Loucy (cell line): ENCODE data around the gene PSMD7.

Experiments used
- H2AFZ ChIP-seq: fragments of 200-600 bp; sonication (generic); 2 replicates; pipeline ENCODE4 v1.6.0; 2016; ENCODE audit warnings: antibody characterized with exemption, mild to moderate bottlenecking, low read length, moderate library complexity
- H3F3A ChIP-seq: fragments of 200-600 bp; 2 replicates; pipeline ENCODE4 v1.6.0; 2016; ENCODE audit warnings: antibody characterized with exemption, low read depth, mild to moderate bottlenecking
- H3K27me3 ChIP-seq: fragments of 200-600 bp; sonication (generic); 2 replicates; pipeline ENCODE4 v1.6.1; 2014; ENCODE audit warnings: low read length, mild to moderate bottlenecking; ENCODE audit not compliant: insufficient read depth, poor library complexity, severe bottlenecking
- H3K36me3 ChIP-seq: fragments of 200-600 bp; sonication (generic); 2 replicates; pipeline ENCODE4 v1.6.1; 2016; ENCODE audit warnings: low read length; ENCODE audit not compliant: insufficient read depth
- H3K4me1 ChIP-seq: fragments of 200-600 bp; sonication (generic); 2 replicates; pipeline ENCODE4 v1.5.1; 2014; ENCODE audit warnings: low read length, mild to moderate bottlenecking; ENCODE audit not compliant: insufficient read depth, poor library complexity, severe bottlenecking
- H3K4me2 ChIP-seq: fragments of 200-600 bp; sonication (generic); 2 replicates; pipeline ENCODE4 v1.6.0; 2014; ENCODE audit warnings: antibody characterized with exemption, low read length, low read depth, mild to moderate bottlenecking; ENCODE audit not compliant: poor library complexity, severe bottlenecking
- H3K4me3 ChIP-seq: fragments of 200-600 bp; sonication (generic); 2 replicates; pipeline ENCODE4 v1.5.1; 2014; ENCODE audit warnings: low read length, mild to moderate bottlenecking, mixed read lengths; ENCODE audit not compliant: poor library complexity, severe bottlenecking
- H3K79me2 ChIP-seq: fragments of 200-600 bp; sonication (generic); 2 replicates; pipeline ENCODE4 v1.6.1; 2014; ENCODE audit warnings: low read length; ENCODE audit not compliant: insufficient read depth
- H3K9ac ChIP-seq: fragments of 200-600 bp; sonication (generic); 2 replicates; pipeline ENCODE4 v1.6.0; 2014; ENCODE audit warnings: mild to moderate bottlenecking, low read depth, low read length, moderate library complexity; ENCODE audit not compliant: poor library complexity, severe bottlenecking
- H3K9me2 ChIP-seq: fragments of 200-600 bp; sonication (generic); replicated peaks from 2 replicates; pipeline ENCODE4 v1.6.1; 2016; ENCODE audit warnings: low read depth, low read length, mixed read lengths
- H3K9me3 ChIP-seq: fragments of 200-600 bp; sonication (generic); 2 replicates; pipeline ENCODE4 v1.6.1; 2014; ENCODE audit warnings: mild to moderate bottlenecking, antibody characterized with exemption, low read length, low read depth; ENCODE audit not compliant: insufficient read depth
- H4K20me1 ChIP-seq: fragments of 200-600 bp; sonication (generic); 2 replicates; pipeline ENCODE4 v1.6.0; 2014; ENCODE audit warnings: antibody characterized with exemption, low read length, mild to moderate bottlenecking; ENCODE audit not compliant: insufficient read depth, poor library complexity, severe bottlenecking
- EZH2phosphoT487 ChIP-seq: fragments of 200-600 bp; IDR thresholded peaks from 2 replicates; pipeline ENCODE4 v1.6.1; 2018; ENCODE audit warnings: antibody characterized with exemption, mild to moderate bottlenecking, moderate library complexity, borderline replicate concordance
- TF ChIP-seq, protein P1 (sequence below): fragments of 200-600 bp; sonication (generic); conservative IDR thresholded peaks from 2 replicates; pipeline ENCODE4 v1.5.1; 2014; ENCODE audit warnings: mild to moderate bottlenecking, antibody characterized with exemption, low read length

Gene PSMD7

DNA sequence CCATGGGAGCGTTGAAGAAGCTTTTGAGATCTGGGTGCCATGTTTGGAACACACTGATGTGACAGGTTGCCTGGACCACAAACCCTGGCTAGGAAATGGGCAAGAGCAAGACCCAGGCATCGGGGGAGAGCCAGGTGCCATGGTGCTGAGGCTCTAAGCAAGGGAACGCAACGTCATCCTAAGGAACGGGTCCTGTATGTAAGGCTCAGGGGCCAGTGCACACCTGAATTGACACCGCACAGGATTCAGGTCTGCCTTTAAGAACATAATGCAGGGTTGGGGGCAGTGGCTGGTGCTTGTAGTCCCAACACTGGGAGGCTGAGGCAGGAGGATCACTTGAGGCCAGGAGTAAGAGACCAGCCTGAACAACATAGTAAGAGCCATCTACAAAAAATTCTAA lies 10.8 kb downstream of the PSMD7 start:
- Histone ChIP-seq H4K20me1 (no peaks in the 10 kb centered on the region), H3K79me2 (no peaks in the 10 kb centered on the region), H3K4me1 (no peaks in the 10 kb centered on the region), H2AFZ (no peak overlapping the region), H3K9ac (no peak overlapping the region), H3F3A (no peaks in the 10 kb centered on the region), H3K36me3 (peaks cover 43% of the 10 kb centered on the region), H3K9me2 (no peaks in the 10 kb centered on the region), H3K4me2 (no peak overlapping the region), H3K27me3 (no peaks in the 10 kb centered on the region), H3K9me3 (no peaks in the 10 kb centered on the region), H3K4me3 (no peak overlapping the region)
- TF ChIP-seq EZH2phosphoT487, result no peak
- TF ChIP-seq, protein P1, sequence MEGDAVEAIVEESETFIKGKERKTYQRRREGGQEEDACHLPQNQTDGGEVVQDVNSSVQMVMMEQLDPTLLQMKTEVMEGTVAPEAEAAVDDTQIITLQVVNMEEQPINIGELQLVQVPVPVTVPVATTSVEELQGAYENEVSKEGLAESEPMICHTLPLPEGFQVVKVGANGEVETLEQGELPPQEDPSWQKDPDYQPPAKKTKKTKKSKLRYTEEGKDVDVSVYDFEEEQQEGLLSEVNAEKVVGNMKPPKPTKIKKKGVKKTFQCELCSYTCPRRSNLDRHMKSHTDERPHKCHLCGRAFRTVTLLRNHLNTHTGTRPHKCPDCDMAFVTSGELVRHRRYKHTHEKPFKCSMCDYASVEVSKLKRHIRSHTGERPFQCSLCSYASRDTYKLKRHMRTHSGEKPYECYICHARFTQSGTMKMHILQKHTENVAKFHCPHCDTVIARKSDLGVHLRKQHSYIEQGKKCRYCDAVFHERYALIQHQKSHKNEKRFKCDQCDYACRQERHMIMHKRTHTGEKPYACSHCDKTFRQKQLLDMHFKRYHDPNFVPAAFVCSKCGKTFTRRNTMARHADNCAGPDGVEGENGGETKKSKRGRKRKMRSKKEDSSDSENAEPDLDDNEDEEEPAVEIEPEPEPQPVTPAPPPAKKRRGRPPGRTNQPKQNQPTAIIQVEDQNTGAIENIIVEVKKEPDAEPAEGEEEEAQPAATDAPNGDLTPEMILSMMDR, result no peak

DNA sequence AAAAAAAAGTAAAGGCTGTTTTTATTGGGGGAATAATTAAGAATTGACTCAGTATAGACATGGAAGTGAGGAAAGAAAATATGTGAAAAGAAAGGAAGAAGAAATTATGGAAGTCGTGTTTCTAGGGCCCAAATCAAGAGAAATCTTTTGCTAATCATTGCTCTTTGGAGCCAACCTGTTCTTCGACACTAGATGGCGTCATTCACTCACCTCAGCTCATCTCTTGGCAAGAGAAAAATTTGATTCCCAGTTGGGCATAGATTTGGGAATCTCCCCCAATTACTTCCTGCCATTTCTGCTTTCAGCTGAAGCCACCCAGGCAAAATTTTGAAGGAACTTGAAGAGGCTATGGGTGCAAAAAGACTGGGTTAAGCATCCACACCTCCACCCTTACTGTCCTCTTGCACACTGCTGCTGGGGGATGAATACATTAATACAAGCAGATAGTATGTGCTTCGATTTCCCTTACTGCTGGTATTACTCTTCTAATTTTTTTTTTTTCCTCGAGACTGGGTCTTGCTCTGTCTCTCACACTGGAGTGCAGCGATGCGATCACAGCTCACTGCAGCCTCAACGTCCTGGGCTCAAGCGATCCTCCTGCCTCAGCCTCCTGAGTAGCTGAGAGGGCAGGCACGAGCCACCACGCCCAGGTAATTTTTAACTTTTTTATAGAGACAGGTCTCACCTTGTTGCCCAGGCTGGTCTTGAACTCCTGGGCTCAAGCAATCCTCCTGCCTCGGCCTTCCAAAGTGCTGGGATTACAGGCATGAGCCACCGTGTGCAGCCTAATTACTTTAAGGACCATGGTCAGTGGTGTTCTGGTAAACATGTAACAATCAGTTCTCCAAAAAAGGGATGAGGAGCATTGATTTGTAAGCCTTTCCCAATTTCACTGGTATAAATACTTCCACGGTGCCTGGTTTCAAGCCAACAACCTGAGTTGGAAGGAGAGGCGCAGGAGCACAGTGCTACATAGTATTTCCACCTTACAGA lies 13.5 kb downstream of the PSMD7 start:
- Histone ChIP-seq H3K4me3 (no peak overlapping the region), H2AFZ (no peak overlapping the region), H3K27me3 (no peaks in the 10 kb centered on the region), H3K9me2 (no peaks in the 10 kb centered on the region), H3K4me1 (no peaks in the 10 kb centered on the region), H3K9me3 (no peaks in the 10 kb centered on the region), H3F3A (no peaks in the 10 kb centered on the region), H3K79me2 (no peaks in the 10 kb centered on the region), H3K9ac (no peak overlapping the region), H4K20me1 (no peaks in the 10 kb centered on the region), H3K36me3 (peaks cover 16% of the 10 kb centered on the region; the same call in 1 of the 2 replicates), H3K4me2 (no peak overlapping the region)
- TF ChIP-seq, protein P1, result peak; percentile 88
- no peak for TF ChIP-seq EZH2phosphoT487

DNA sequence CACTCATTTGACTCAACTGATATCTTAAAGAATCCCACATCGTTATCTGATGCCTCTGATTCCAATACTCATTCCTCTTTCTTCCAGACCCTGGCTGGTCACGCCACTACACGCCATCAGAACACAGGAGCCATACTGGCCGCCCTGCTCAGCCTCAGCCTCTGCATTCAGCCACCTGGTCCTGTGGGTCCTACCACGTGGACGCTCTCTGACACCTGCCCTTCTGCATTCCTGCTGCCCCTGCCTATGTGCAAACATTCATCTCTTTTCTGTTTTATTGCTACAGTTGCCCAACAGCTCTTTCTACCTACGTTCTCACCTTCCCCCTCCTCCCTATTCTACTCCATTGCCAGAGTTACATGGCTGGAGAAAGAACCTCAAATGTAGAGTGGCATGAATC lies 18.4 kb downstream of the PSMD7 start:
- Histone ChIP-seq H3K4me1 (no peaks in the 10 kb centered on the region), H3K9ac (no peak overlapping the region), H3K4me2 (no peak overlapping the region), H3F3A (no peaks in the 10 kb centered on the region), H2AFZ (no peak overlapping the region), H3K9me2 (no peaks in the 10 kb centered on the region), H3K9me3 (no peaks in the 10 kb centered on the region), H3K79me2 (no peaks in the 10 kb centered on the region), H3K27me3 (no peaks in the 10 kb centered on the region), H4K20me1 (no peaks in the 10 kb centered on the region), H3K4me3 (no peak overlapping the region), H3K36me3 (no peaks in the 10 kb centered on the region)
- TF ChIP-seq, protein P1, result no peak
- no peak for TF ChIP-seq EZH2phosphoT487
